Measurements from ENCODE around the gene SMYD1.

Gene SMYD1

DNA sequence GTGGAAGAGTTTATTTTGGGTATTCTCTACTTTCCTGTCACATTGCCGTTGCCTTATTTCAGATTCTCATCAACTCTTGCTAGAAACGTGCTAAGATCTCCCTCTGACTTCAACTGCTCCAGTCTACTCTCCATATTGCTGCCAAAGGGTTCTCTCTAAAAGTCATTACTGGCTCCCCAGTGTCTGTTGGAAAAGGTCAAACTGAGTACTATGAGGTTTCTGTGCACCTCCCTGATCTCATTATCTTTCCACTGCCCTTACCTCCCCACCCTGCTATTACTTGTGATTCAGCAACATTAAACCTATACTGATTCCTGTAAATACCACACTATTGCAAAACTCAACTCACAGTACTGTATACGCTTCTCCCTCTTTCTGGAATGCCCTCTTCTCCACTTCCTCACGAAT, 10.2 kb upstream of the SMYD1 start:
- DNase-seq: no peak

DNA sequence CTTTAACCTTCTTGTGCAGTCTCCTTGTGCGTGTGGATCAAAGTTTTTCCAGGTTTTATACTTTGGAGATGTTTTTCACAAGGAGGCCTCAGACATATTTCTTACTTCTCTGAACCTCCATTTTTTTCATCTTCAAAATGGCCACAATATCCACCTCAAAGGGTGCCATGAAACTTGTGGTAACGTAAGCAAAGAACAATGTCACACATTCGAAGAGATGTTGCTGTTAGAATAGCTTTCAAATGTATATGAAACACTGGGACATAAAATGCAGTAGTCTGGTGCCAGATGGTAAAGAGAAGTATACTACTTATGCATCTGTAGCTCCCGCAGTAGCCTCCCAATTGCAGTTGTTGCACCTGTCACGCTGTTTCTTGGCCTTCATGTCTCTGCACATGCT, 9.4 kb upstream of the SMYD1 start:
- DNase-seq: no peak

DNA sequence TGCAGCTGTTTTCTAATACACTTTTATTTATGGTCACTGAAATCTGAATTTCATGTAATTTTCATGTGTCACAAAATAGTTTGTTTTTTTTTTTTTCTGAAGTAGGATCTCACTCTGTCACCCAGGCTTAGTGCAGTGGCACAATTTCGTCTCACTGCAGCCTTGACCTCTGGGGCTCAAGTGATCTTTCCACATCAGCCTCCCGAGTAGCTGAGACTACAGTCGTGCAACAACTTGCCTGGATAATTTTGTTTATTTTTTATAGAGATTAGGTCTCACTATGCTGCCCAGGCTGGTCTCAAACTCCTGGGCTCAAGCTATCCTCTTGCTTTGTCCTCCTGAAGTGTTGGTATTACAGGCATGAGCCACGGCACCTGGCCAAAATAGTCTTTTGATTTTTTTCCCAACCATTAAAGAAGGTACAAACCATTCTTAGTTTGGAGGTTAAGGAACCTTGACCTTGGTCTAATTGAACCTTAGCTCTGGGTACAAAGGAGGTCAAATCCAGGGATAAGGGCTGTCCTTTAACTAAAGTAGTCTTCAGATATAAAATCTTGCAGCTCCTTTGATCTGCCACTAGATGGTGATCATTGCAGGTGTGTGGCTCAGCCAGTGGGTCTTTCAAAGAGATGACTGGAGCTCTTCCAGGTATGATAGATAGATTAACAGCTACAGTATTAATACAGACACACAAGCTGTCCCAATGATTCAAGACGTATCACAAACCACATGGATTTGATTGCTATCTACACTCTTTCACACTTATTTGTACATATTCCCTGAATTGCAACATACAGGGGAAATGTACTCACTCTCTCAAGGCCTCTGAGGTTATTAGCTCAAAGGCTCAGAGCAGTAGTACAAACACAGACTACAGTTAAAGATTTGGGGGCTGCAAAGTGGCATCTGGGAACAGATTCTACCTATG, 7.4 kb upstream of the SMYD1 start:
- DNase-seq: peak; percentile 65

DNA sequence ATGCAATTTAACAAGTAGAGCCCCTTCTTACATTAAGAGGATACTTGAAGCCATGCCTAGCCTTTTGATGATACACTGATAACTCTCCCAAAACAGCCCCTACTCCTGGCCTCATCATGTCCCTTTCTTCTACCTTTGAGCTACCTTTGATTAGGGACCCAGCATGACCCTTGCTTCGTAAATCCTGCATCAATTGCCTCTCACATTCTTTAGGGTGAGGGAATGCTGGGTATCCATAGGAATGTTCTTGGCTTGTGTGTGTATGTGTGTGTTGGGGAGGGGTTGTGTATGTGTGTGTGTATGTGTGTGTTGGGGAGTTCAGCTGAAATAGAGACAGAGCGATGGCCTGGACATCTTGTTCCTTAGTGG, 6.7 kb upstream of the SMYD1 start:
- no peak for DNase-seq

DNA sequence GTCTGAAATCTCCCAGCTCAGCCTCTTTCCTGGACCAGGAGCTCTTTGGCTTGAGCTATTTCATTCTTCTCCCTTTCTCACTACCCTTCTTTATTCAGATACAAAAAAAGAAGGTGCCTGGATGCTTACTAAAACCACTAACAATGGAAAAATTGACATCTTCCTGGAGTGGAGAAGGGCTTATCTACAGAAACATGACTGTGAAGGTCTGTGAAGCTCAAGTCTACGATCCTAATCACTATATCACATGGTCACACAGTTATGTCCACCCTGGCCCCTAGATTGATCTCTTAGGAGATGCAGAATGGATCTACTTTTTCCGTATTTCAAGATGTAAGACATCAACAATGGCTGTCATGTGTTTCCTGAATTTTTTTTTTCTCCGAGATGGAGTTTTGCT, 6.3 kb upstream of the SMYD1 start:
- DNase-seq: no peak

DNA sequence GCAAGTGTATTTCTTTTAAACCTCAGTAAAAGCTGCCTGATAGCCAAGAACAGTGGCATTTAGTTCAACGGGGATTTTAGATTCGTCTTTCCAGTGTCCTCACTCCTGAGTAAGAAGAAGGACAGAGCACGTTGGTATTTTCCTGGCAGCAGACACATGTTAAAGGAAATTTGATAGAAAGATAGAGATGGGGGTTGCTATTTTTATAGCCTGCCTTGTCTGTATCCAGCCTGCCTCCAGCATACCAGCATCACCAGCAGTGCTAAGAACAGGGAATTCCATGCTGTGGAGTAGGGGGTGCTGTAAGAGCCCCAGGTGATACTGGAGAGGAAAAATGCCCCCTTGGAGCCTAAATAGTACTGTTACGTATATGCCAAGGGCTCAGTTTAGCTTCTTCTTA, 1.1 kb upstream of the SMYD1 start:
- DNase-seq: no peak

DNA sequence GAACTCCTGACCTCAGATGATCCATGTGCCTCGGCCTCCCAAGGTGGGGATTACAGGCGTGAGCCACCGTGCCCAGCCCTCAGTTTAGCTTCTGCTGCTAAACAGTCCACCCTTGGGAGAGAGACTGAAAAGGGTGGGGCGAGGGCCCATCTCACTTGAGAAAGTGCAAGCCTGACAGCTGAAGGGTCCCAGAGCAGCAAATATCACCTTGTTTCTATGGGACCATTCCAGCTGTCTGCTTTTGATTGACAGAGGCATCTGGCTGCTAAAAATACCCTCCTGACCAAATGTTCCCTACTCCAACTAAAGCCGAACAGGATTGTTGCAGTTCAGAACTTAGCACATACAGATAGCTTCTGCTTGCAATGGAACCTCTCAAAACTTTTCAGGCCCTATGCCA, 436 bp upstream of the SMYD1 start:
- no peak for DNase-seq

DNA sequence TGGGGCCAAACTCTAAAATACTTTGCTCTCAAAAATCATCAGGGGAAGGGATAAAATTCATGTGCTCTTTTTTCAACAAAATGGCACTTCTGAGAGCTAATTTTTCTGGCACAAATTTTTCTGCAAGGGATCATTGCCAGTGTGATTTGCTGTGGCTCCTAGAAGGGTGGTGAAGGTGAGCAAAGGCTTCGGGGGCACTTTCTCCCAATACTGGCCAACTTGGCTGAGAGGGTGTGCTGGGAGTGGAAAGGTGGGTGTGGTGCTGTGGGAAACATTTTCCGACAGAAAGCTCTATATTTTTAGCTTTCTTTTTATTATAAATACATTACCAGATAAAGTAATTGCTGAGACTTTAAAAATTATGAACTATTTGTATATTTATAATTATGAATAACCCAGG, 419 bp downstream of the SMYD1 start:
- DNase-seq: no peak

DNA sequence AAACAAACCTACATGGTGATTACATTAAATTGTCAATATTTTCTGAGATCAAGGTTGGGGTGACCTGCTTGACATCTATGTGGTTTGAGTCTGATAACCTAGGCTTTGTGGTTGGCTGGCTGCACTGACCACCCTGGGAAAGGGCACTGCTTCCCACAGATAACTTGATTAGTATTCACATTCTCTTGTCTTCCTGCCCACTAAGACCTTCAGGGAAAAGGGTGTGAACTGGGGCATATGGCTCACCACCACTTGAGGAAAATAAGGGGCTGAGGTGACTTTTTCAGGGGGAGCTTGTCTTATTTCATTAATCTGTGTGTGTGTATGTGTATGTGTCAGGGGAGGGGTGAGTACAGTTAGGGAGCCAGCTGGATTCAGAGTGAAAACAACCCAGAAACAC, 1.5 kb downstream of the SMYD1 start:
- no peak for DNase-seq

DNA sequence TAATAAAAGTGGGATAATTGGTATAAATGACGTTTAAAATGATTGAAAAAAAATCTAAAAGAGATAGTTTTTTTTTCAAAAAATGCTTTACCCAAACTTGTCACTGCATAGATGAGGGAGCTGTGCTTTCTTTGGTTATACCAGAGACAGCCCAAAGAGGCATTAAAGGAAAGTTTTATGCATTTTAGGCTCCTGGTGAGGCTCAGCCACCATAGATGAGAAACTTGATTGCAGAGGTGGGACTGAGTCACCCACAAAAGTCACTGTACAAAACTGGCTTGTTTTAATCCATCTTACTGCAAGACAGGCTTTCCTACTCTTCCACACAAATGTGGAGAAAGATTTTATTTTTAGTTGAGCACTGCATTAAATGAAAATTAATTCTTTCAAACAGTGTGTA, 2.4 kb downstream of the SMYD1 start:
- DNase-seq: no peak

DNA sequence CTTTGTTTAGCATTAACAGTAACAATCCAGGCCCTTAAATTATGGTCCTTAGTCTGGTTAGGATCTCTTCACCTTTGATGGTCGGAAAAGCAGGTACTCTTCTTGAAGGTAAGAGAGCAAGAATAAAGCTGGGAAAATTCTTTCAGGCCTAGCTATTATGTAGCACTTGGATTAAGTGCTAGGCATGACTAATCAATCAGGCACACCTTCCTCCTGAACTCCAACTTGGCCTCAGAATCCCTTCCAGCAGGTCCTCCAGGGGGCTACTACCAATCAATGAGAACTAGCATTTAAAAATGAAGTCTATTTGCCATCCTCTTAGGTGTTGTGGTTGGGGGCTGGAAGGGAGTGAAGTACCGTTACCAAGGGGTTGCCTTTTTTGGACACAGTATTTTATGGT, 3.7 kb downstream of the SMYD1 start:
- no peak for DNase-seq

DNA sequence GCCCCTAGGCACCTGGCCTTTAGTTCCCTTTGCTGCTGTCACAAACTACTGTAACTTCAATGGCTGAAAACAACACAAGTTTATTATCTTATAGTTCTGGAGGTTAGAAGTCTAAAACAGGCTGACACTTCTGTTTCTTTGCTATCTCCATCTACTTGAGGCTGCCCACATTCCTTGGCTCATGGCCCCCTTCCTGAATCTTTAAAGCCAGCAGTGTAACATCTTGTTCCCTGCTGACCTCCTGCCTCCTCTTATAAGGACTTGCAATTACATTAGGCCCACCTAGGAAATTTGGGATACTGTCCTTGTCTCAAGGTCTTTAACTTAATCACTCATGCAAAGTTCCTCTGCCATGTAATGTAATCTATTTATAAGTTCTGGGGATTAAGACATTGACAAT, 6.5 kb downstream of the SMYD1 start:
- DNase-seq: no peak

DNA sequence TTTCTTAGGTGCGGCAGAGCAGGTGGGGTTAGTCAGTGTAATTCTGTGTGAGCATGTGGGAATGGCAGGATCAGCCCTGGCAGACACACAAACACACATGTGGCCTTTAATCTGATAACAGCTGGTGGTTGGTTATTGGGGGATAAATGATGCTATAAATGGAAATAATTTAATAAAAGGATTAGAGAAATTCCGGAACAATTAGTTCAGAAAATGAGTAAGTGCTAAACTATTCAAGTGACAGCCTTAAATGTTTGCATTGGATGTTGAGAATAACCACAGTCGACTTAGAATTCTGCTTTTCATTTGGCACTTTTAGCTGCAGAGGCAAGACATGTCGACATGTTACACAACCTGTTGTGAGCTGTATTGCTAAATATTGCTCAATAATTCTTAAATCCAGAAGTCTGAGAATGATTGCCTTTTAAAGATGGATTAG, 7.2 kb downstream of the SMYD1 start:
- DNase-seq: no peak

DNA sequence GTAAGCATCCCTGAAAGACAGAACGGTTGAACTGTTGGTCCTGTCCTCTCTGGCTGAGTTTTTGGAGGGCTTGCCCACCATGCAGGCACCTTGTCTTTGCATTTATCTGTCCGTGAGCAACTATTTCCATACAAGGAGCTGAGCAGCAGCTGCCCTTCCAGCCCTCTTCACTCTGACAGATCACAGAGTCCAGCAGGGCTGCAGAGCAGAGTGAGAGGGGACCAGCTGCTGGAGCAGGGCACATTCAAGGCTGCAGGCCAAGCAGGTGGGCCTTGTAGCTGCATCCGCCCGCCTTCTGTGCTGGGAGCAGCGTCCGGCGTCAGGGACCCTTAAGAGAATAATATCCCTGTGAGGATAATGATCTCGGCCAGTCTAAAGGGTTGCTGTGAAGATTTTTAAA, 9.5 kb downstream of the SMYD1 start:
- DNase-seq: no peak

DNA sequence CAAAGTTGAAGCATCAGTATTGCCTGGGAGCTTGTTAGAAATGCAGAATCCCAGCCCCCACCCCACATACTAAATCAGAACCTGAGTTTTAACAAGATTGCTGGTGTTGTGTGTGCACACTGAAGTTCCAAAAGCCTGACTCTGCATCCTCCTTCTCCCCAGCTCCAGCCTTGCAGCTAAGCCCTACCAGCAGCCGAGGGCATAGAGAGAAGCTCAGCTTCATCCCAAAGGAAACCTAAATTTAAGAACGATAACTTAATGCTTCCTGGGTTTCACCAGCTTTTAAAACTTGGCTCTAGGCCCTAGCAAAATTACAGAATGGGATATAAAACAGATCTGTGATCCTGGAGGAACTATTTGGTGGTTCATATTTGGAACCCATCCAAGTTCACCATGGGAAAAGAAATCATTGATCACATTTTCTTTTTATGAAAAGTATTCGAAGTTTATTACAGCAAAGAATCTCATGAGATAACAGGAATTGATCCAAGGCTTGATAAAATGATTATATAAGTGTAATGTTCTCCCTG, 11.1 kb downstream of the SMYD1 start:
- no peak for DNase-seq

DNA sequence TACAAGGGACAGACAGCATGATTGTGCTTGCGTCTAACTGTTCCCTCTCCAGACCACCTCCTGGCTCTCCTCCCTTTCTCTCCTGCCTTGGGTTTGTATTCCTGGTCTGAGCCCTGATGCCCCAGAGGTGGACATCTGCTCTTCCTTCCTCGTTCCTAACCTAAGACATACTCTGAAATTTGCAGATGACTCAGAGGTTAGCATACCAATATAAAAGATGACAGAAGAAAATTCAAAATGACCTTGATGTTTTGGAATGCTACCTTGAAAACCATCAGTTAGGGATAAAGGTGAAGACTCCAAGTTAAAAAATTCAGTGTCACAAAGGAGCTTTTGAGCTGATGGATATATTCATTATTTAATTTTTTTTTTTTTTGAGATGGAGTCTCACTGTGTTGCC, 12.9 kb downstream of the SMYD1 start:
- DNase-seq: no peak

DNA sequence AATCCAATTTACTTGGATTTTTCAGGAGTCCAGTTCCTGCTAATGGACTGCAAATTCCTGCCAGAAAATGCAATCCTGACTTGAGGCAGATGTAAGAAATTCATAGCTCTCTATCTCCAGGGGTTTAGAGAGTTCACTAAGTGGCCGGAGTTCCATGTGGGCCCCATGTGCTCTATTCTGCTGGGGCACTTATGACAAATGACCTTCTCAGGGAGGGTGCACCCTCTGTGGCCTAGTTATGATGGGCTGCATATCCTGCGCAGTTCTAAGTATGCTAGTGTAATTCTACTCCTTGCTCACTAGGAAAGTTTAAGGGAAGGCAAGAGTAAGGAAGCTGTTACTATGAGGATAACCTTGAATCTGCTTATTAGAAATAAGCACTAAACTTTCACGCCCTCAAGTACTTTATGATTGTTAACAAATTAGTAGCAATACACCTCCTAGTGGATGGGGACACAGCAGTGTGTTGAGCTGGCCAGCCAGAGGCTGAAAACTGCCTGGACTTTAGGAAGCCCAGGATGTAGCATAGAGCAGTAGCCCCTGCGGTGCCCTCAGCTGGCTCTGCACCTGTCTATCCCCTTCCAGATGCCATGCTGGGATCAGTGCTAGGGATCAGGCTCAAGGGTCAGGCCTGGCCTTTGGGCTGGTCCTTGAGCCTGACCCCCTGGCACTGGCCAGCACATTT, 14.4 kb downstream of the SMYD1 start:
- DNase-seq: no peak

DNA sequence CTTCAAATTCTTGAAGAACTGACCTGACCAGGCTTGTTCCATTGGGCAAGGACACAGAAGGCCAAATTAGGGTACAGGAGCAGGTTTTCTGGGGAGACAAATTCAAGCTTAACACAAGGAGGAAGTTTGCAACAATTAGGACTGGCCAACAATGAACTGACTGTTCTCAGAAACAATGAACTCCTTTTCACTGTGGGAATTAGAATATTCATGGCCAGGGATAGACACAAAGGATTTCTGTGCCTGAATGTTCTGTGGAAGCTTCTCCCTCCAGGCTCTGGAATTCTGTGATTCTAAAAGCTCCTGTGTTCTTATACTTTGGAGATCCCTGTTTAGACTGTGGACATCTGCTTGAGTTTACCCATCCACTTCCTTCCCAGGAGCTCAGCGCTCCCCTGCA, 15.2 kb downstream of the SMYD1 start:
- DNase-seq: no peak

DNA sequence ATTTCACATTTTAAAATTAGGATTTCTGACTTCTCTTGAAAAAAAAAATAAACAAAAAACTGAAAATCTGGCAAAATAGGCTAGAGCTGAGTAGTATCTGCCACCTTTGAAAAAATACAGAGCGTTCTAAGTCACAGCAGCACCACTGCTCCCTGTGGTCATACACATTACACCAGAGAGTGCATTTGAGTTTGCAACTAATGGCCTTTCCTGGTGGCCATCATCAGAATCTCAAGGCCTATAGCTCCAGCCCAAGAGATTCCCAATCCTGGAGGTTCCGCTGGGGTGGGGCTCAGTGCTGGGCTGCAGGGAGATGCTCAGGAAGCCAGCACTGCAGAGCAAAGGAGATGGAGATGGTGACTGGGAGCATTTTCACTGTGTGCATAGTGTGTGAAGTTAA, 17.5 kb downstream of the SMYD1 start:
- no peak for DNase-seq

DNA sequence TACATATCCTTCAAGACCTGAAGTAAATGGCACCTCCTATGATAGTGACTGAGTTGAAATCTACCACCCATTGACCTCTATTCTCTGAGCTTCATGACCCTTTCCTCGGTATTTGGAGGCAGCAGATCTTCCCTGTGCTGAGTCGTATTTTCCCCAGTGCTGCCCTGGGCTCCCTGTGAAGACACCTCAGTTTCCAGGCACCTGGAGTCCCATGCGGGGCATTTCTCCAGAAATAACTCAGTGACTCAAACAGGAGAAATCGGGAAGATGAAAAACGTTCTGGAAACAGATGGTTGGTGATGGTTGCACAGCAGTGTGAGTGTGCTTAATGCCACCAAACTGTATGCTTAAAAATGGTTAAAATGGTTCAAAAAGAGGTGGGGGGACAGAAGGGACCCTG, 18.0 kb downstream of the SMYD1 start:
- no peak for DNase-seq

DNA sequence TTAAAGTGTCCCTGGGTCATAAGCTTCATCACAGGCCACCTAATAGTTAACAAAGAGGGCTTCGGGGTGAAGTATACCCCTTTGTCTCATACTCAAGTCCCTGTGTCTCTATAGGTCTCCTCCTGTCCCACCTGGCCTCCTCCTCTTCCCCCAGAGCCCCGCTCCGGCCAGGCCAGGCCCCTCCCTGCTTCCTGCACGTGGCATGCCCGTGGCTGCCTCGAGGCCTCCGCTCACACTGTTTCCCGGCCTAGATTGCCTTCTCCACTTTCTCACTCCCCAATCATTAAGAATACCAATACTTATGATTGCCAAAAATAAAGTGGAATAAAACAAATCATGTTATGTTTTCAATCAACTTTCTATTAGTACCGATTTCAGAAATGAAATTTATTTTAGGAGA, 18.8 kb downstream of the SMYD1 start:
- no peak for DNase-seq

DNA sequence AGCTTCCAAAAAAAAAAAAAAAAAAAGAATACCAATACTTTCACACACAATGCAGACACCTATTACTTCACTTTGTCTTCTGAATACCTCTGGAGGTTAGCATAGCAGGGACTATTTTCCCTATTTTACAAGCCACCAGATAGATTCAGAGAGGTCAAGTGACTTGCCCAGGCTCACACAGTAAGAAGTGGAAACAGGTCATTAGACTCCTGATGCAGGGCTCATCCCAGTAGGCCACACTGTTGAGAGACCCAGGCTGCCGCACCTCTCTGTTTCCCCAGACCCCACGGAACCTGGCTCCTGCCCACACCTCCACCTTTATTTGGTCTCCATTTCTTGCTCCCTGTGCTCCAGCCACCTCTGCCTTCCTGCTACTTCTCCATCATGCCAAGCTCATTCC, 19.4 kb downstream of the SMYD1 start:
- no peak for DNase-seq

DNA sequence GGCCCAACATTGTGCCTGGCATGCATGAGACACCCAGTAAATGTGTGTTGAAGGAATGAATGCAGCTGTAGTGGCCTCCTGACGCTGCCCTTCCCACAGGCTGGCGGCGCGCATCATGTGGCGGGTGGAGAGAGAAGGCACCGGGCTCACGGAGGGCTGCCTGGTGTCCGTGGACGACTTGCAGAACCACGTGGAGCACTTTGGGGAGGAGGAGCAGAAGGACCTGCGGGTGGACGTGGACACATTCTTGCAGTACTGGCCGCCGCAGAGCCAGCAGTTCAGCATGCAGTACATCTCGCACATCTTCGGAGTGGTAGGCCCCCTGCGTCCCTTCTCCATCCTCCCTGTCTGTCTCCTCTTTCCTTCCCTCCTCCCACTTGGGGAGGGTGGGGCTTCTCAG, 20.1 kb downstream of the SMYD1 start:
- DNase-seq: no peak

DNA sequence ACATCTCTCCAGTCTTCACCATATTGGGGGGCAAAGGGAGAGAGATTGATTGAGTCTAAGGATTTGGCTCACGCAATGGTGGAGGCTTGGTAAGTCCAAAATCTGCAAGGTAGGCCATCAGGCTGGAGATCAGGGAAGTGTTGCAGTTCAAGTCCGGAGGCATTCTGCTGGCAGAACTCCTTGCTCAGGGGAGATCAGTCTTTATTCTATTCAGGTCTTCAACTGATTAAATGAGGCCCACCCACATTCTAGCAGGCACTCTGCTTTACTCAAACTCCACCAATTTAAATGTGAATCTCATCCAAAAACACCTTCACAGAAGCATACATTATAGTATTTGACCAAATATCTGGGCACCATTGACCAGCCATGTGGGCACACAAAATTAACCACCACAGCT, 21.4 kb downstream of the SMYD1 start:
- DNase-seq: no peak
